HG02973 (cell line): ENCODE measurements around the gene PRELID2.
"Not testable (repeated sequence)": the region's sequence is repeated elsewhere in the genome, so short reads cannot be mapped to it uniquely, and the experiment has no call there.

ENCODE experiments used
- ATAC-seq: cut with Tn5 transposase; IDR thresholded peaks from one replicate; pipeline ENCODE4 v1.9.1; 2021; ENCODE audit warnings: moderate library complexity; ENCODE audit not compliant: unreplicated experiment

The PRELID2 gene

GRCh38 chr5:145798503-145798902 is 36.6 kb downstream of the PRELID2 start:
- ATAC-seq, result not testable (repeated sequence)

DNA sequence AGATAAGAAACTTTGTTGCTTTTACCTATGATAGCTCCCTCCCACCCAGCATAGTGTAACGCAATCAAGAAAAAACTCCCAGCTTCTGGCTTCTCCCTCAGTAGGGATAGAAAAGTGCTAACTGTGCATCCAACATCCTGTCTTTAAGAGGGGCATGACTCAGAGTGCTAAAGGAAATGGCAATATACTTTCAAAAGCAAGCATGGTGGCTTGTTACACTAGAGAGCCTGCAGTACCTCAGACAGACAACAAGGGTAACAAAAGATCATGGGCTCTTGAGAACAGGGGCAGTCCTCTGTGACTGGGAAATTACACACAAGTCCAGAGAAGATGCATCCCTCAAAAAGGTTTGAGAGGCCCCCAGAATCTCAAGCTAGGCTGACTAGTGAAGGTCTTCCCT is 37.8 kb downstream of the PRELID2 start:
- ATAC-seq, result no peak

- ATAC-seq, result no peak
Observed at GRCh38 chr5:145796318-145796717, 38.8 kb downstream of the PRELID2 start.

- ATAC-seq, result no peak
Observed at GRCh38 chr5:145793574-145793973, 41.6 kb downstream of the PRELID2 start.

- no peak for ATAC-seq
Observed at GRCh38 chr5:145792840-145793239, 42.3 kb downstream of the PRELID2 start.

GRCh38 chr5:145791866-145792265 is 43.3 kb downstream of the PRELID2 start:
- ATAC-seq, result no peak

- no peak for ATAC-seq
Observed at GRCh38 chr5:145787996-145788395, 47.1 kb downstream of the PRELID2 start.

GRCh38 chr5:145787507-145787906 is 47.6 kb downstream of the PRELID2 start:
- no peak for ATAC-seq

DNA sequence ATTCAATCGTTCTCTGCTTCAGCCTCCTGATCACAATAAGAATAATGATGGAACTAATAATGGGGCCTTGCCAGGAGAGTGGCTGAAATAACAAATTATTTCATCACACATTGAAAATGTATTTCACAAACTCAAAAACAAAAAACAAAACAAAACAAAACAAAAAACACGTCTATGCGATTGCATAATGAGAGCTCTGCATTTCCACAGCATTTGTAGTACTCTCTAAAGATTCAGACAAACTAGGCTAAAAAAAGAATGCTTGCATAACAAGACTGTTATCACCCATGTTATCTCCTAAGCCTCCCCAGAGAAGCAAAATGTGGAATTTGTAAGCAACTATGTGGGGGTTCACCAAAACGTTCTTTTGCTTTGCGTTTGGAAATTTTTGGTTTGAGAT is 48.1 kb downstream of the PRELID2 start:
- no peak for ATAC-seq

- no peak for ATAC-seq
Observed at GRCh38 chr5:145780982-145781381, 54.2 kb downstream of the PRELID2 start.

GRCh38 chr5:145778144-145778900 is 56.8 kb downstream of the PRELID2 start:
- ATAC-seq, result no peak

GRCh38 chr5:145777445-145778063 is 57.6 kb downstream of the PRELID2 start:
- no peak for ATAC-seq

- ATAC-seq, result no peak
Observed at GRCh38 chr5:145776886-145777285, 58.3 kb downstream of the PRELID2 start.

GRCh38 chr5:145775893-145776444 is 59.2 kb downstream of the PRELID2 start:
- ATAC-seq, result no peak

- no peak for ATAC-seq
Observed at GRCh38 chr5:145775411-145775810, 59.7 kb downstream of the PRELID2 start.

- ATAC-seq, result no peak
Observed at GRCh38 chr5:145774442-145774841, 60.7 kb downstream of the PRELID2 start.

GRCh38 chr5:145772466-145772865 is 62.7 kb downstream of the PRELID2 start:
- ATAC-seq, result no peak

DNA sequence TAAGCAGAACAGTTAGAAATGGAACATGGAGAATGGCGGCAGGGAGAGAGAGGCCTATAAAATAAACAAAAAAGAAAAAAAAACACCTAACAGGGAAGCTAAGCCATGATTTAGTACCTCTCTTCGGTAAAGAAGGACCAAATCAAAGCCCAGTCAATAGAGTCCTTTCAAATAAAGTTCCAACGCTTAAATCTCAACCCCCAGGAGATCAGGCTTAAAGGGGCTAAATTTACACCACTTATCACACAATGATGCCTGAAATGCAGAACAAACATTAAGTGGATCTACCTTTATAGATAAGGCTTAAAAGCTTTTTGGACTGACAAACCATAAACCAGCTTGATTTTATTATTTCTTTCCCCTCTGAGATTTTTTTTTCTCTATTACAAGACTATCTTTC is 66.3 kb downstream of the PRELID2 start:
- ATAC-seq, result no peak

- no peak for ATAC-seq
Observed at GRCh38 chr5:145764325-145764724, 70.8 kb downstream of the PRELID2 start.

DNA sequence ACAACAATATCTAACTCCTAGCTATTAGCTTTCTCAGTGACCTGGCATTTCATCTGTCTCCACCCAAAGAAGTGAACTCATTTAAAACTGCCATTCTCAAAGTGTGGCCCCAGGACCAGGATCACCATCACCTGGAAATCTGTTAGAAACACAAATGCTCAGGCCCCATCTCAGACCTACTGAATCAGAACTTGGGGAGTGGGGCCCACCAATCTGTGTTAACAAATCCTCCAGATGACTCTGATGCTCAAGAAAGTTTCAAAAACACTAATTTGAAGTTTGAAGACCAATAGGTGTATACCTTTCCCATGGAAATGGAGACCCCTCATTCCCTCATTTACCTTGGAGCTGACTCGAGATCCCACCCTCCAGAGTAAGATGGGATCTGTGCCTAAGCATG is 72.3 kb downstream of the PRELID2 start:
- no peak for ATAC-seq

GRCh38 chr5:145761254-145761653 is 73.9 kb downstream of the PRELID2 start:
- ATAC-seq, result no peak

DNA sequence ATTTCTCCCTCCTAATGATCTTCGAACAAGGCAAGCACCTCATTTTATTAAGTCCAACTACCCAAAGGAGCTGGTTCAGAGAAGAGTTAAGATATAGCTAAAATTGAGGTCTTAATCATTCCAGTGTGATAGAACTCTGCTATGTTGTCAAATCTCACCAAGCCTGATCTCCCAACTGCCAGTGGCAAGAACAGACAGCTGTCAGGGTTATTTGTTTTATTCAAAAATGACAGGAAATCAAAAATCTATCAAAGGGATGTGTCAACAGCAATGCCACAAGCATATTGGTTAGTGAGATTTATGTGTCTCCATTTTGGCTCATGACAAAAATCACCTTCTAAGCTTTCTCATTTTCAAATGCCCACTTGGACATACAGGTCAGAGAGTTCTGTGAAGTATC is 74.5 kb downstream of the PRELID2 start:
- no peak for ATAC-seq
